Myocyte (in vitro differentiated cells): ENCODE measurements around the gene POLR3K. TPM values are rescaled to one million over a fixed set of nuclear protein-coding genes. Genes with fewer than 3 reads are reported as not detected.
"Not testable (repeated sequence)": the region's sequence is repeated elsewhere in the genome, so short reads cannot be mapped to it uniquely, and the experiment has no call there.

Source experiments
- DNase-seq: peaks from one replicate; pipeline ENCODE4 v3.0.0-alpha.2; 2012; ENCODE audit warnings: low read depth
- total RNA-seq: library from RNA; depleted of rRNA; stranded (reverse); fragments of >200 nt; gene quantifications from 2 replicates; pipeline ENCODE4 v1.2.3, GENCODE V29; 2014

The POLR3K gene
- total RNA-seq, 1 donor from 2014 or later: 3.8 TPM

GRCh38 chr16:47234-47633 lies 6.2 kb downstream of the POLR3K start:
- DNase-seq: no peak

- DNase-seq: not testable (repeated sequence)
Measured at GRCh38 chr16:46510-46909, 6.9 kb downstream of the POLR3K start.

- no peak for DNase-seq
Measured at GRCh38 chr16:45454-45853, 8.0 kb downstream of the POLR3K start.

GRCh38 chr16:44655-45054 lies 8.8 kb downstream of the POLR3K start:
- no peak for DNase-seq

- DNase-seq: no peak
Measured at GRCh38 chr16:43294-43693, 10.1 kb downstream of the POLR3K start.

DNA sequence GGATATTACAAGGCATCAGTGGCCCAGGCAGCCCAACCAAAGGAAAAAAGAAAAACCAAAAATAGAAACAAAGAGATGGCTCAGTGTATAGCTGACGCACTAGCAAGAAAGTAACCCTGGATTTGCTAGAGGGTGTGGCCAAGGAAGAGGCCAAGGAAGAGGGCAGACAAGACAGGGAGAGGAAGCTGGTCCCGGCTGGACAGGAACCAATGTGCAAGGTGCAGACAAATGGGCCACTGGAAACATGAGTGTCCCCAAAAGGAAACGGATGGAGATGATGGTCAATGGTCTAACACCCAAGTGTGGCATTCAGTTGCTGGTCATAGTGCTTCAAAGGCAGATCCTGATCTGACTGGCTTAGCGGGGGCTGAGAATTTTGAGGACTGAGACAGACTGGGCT lies 10.7 kb downstream of the POLR3K start:
- no peak for DNase-seq

DNA sequence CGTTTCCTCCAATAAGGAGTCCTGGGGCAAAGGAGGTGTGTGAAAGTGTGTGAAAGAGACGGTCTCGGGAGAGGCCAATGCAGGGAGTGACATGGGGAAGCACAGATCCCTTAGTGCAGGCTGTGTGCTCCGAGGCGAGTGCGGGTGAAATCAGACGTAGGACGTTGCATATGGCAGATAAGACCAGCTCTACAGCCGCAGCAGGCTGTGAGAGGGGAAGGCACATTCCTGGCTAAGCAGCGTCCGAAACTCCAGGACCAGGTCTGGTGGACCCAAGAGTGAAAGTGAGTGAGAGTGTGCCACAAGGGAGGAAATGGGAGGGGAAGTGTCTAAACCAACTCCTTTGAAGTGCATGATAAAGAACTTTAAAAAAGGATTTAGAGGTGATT lies 11.3 kb downstream of the POLR3K start:
- no peak for DNase-seq

DNA sequence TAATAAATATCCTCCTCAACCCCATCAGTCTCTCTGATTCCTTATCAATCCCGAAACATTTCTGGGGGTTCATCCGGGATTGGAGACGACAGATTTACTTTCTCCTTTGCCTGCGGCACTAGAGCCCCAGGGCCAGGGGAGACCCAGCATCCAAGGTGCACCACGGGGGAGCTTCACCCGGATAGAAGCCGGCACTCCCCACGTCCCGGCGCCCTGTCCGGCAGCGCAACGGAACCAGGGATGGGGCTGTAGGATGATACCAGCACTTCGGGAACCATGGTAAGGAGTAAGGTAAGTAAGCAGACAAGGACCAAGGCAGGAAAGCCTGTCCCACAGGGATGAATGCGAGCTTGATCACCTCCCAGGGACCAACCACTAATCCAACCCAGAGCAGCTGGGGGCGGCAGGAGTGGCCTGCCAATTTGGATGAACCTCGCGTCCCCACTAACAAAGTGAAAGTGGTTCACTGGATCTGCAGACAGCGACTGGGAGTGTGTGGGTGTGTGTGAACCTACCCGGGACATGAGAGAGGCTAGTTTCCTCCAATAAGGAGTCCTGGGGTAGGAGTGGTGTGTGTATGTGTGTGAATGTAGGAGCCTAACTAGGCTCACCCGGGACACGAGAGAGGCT lies 11.9 kb downstream of the POLR3K start:
- DNase-seq: peak; percentile 48

DNA sequence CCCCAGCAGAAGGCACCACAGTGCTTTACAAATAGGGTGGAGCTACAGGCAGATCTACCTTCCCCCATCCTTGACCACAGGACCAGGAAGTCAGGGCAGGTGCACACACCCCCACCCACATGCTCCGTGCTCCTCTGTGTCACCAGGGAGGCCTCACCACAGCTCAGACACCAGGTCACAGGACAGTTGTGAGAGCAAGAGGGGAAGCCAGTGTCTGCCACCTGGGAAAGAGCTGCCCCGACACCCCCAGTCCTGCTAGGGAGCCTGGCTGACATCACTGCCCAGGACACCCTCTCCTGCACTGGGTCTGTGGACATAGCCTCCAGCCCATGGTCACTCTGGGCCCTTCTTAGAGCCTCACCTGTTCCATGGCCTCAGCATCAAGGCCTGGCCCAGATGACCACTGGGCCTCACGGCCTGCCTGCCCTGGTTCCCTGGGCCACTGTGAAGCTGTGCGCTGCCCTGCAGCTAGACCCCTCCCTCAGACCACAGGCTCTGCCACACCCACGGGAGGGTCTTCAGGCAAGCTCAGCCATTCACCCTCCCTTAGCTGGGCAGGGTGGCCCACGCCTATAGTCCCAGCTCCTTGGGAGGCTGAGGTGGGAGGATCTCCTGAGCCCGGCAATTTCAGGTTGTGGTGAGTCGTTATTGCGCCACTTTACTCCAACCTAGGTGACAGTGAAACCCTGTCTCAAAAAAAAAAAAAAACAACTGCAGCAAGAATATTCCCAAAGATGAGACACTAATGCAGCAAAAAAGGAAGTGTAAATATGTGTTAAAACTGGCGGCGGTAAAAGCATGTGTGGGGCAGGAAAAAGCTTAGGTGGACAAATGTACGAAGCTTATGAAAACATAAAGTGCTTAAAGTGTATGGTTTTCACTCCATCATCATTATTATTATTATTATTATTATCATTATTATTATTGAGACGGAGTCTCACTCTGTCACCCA lies 14.2 kb downstream of the POLR3K start:
- no peak for DNase-seq

- not testable (repeated sequence) for DNase-seq
Measured at GRCh38 chr16:38206-38605, 15.2 kb downstream of the POLR3K start.

DNA sequence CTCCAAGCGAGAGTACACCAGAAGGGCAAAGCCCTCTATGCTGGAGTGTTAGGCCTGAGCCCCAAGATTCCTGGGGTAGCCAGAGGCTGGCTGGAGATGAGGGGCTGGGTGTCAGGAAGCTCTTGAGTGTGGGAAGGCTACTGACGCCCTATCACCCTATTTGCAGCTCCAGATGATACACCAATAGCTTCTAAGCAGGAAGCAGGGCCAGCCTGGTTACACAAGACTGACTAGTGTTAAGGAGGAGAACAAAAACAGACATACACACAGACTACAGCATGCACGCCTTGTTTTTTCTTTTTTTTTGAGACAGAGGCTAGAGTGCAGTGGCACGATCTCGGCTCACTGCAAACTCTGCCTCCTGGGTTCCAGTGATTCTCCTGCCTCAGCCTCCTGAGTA lies 15.9 kb downstream of the POLR3K start:
- no peak for DNase-seq

DNA sequence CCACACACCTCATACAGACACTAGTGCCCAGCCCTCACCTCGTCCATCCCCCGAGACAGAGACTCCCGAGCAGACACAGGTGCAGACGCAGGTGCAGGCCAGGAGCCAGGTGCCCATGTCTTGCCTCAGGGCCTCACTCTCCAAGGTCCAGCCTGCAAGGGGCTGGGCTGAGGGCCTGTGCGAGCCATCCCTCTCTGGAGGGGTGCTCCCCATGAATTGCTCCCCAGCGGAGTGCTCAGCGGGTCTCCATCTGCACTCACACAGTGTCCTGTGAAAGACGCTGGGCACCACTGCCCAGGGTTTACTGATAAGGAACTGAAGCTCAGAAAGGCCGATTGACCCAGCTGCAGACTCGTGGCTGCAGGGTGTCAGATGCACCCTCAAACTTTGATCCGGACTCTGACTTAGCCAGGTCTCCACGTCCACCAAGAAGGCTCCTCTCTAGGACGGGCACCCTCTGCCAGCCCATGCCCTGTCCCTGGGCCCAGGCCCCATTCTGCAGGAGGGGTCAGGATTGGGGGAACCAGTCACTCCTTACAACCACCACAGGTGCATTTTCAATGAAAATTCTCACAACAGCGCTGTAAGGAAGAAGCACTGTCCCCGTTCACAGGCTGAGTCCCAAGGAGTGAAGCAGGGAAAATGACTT lies 16.9 kb downstream of the POLR3K start:
- no peak for DNase-seq

DNA sequence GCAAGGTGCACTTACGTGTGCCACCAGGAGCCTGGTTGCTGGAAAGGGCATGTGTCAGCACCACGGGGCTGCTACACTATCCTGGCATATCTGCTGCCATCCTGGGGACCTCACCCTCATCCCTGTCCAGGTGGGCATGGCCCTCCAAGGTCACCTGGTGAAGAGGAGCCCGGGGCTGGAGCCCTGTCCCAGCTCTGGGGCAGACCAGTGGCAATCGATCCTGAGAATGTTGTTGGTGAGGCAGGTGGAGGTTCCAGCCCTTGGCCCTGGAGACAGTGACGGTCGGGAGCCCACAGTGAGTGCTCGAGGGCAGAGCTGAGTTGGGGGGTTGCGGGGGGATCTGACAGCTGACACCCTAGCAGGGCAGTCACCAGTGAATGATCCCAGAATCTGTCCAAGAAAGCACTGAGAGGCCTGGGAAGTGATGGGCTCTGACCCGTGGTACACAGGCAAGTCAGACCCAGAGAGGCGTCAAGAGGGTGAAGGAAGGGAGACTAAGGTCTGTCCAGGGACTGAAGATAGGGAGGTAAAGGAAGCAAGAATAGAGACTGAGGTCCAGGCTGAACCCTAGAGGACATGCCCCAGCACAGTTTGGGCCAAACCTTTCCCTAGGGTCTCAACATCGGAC lies 17.6 kb downstream of the POLR3K start:
- DNase-seq: no peak

- DNase-seq: no peak
Measured at GRCh38 chr16:35011-35677, 18.3 kb downstream of the POLR3K start.

DNA sequence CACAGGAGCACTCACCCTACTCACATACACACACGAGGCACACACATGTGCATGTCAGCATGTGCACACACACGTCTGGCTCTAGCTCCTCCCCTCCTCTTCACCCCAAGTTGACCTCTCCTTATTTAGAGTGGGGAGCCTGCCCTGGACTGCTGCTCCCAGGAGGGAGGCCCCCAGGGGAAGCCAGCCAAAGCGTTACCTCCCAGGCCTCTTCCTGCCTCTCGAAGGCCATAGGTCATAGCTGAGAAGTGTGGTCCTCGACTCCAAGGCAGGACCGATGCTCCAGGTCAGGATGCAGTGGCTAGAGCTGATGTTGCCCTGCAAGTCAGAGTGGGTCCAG lies 18.8 kb downstream of the POLR3K start:
- no peak for DNase-seq

- no peak for DNase-seq
Measured at GRCh38 chr16:33877-34647, 19.3 kb downstream of the POLR3K start.

- DNase-seq: not testable (repeated sequence)
Measured at GRCh38 chr16:33154-33876, 20.1 kb downstream of the POLR3K start.

DNA sequence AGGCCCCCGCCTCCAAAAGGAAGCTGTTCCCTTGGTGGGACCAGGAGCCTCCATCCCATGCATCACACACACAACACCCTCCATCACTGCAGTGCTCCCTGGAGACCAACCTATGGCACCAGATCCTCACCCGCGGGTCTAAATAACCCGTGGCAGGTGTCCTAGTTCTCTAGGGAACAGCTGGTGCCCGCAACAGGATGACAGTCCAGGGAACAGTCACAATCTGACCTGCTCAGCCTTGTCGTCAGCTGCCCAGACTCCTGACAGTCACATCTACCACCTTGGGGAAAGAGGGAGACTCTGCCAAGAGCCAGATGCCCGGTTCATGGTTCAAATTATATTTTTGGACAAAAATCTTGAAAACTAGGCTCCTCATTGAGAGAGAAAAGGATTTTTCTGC lies 22.8 kb downstream of the POLR3K start:
- not testable (repeated sequence) for DNase-seq

GRCh38 chr16:25926-26348 lies 27.5 kb downstream of the POLR3K start:
- not testable (repeated sequence) for DNase-seq

DNA sequence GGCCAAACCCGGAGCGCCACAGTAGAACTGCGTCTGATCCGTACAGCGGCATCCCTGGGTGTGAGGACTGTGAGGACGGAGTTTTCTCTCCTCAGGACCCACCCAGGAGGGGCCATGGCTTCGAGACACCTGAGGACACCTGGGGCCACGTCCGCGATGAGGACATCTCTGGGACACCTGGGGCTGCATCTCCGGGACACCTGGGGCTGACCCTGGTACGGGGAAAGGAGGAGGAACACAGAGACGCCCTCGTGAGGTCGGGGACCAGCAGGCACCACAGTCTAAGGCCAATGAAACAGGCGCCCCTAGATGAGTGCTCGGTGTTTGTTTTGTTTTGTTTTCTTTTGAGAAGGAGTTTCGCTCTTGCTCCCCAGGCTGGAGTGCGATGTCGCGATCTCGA lies 29.3 kb downstream of the POLR3K start:
- not testable (repeated sequence) for DNase-seq
